ENCODE results near the gene ROBO4. TPM values are rescaled to one million over a fixed set of nuclear protein-coding genes. Genes with fewer than 3 reads are reported as not detected.

ROBO4 gene
- total and polyA plus RNA-seq, 2 experiments from 2014 or later = not detected

- Mint-ChIP-seq H3K4me1 (peaks cover 31% of the 10 kb centered on the region), H3K9me3 (no peaks in the 10 kb centered on the region), H3K27me3 (ENCODE audit: insufficient read depth, low read depth, poor library complexity) (peaks cover 68% of the 10 kb centered on the region), H3K4me3 (peak overlapping the region; percentile 88), H3K36me3 (ENCODE audit: low read depth) (no peaks in the 10 kb centered on the region), H3K27ac (no peak overlapping the region)
- Histone ChIP-seq H3K27me3 (ENCODE audit: insufficient read depth) (peaks cover 70% of the 10 kb centered on the region), H3K4me2 (peak overlapping the region; percentile 82), H3K4me3 (peak overlapping the region; percentile 79), H3K27ac (ENCODE audit: low read depth) (no peak overlapping the region), H3K4me1 (ENCODE audit: insufficient read depth) (peaks cover 13% of the 10 kb centered on the region; the same call in 1 of the 2 replicates), H4K20me1 (replicated peaks; ENCODE audit: insufficient read depth) (no peaks in the 10 kb centered on the region), H3K36me3 (ENCODE audit: insufficient read depth) (no peaks in the 10 kb centered on the region), H3K79me2 (replicated peaks; ENCODE audit: insufficient read depth) (no peaks in the 10 kb centered on the region), H3K9me2 (ENCODE audit: insufficient read depth) (no peaks in the 10 kb centered on the region), H3F3A (replicated peaks; ENCODE audit: low read depth) (no peaks in the 10 kb centered on the region), H2AFZ (peak overlapping the region; percentile 94)
- ATAC-seq (no peak), DNase-seq (ENCODE audit: low spot score) (no peak)
- TF ChIP-seq POLR2AphosphoS5 (IDR thresholded peaks at IDR 0.05; ENCODE audit: low read depth) = no peak
- no peak for TF ChIP-seq ETS1 (IDR thresholded peaks at IDR 0.05)
- no peak for TF ChIP-seq ZNF462 (CRISPR knock-in tag; IDR thresholded peaks at IDR 0.05)
These were observed 22.3 kb downstream of the ROBO4 start for GRCh38 chr11:124875401-124875800.

- no peak overlapping the region for H3K4me3 ChIP-seq
- no peak overlapping the region for H3K27ac ChIP-seq (ENCODE audit: low read depth)
- 0 out of 2 replicates have a peak, but pooled peaks cover 2% of the 10 kb centered on the region for H4K20me1 ChIP-seq (replicated peaks; ENCODE audit: insufficient read depth)
- H3K4me2 ChIP-seq = no peak overlapping the region
- H3K9me2 ChIP-seq (ENCODE audit: insufficient read depth) = no peaks in the 10 kb centered on the region
- no peaks in the 10 kb centered on the region for H3F3A ChIP-seq (replicated peaks; ENCODE audit: low read depth)
- H3K36me3 ChIP-seq (ENCODE audit: insufficient read depth) = no peaks in the 10 kb centered on the region
- Mint-ChIP-seq H3K27me3 (ENCODE audit: insufficient read depth, low read depth, poor library complexity) (peaks cover 75% of the 10 kb centered on the region), H3K9me3 (no peaks in the 10 kb centered on the region), H3K4me3 (no peak overlapping the region), H3K27ac (no peak overlapping the region), H3K4me1 (peaks cover 31% of the 10 kb centered on the region), H3K36me3 (ENCODE audit: low read depth) (no peaks in the 10 kb centered on the region)
- peaks cover 13% of the 10 kb centered on the region; the same call in 1 of the 2 replicates for H3K4me1 ChIP-seq (ENCODE audit: insufficient read depth)
- H3K27me3 ChIP-seq (ENCODE audit: insufficient read depth) = peaks cover 77% of the 10 kb centered on the region
- H2AFZ ChIP-seq = no peak overlapping the region
- no peaks in the 10 kb centered on the region for H3K79me2 ChIP-seq (replicated peaks; ENCODE audit: insufficient read depth)
- no peak for ATAC-seq
- DNase-seq (ENCODE audit: low spot score) = no peak
- TF ChIP-seq POLR2AphosphoS5 (IDR thresholded peaks at IDR 0.05; ENCODE audit: low read depth) = no peak
- TF ChIP-seq EZH2phosphoT487 (IDR thresholded peaks at IDR 0.05; ENCODE audit: unreplicated experiment) = no peak
- no peak for TF ChIP-seq ZNF331 (CRISPR knock-in tag; IDR thresholded peaks at IDR 0.05; ENCODE audit: low read depth)
- TF ChIP-seq JUNB (IDR thresholded peaks at IDR 0.05; ENCODE audit: unreplicated experiment) = no peak
- TF ChIP-seq EZH2 (IDR thresholded peaks at IDR 0.05; ENCODE audit: low read depth, unreplicated experiment) = no peak
These were observed 23.0 kb downstream of the ROBO4 start for GRCh38 chr11:124874571-124875255.
